ENCODE results near the gene HOXB4. TPM values are rescaled to one million over a fixed set of nuclear protein-coding genes. Genes with fewer than 3 reads are reported as not detected.

Gene HOXB4
- total and polyA plus RNA-seq, 10 of the 15 experiments (the other 5 are each of a cell fraction or from before 2014, with no cell fraction given), result 0.35 to 5.8 (median 3.0) TPM

- no peaks in the 10 kb centered on the region for H3K27me3 ChIP-seq (replicated peaks in 1 of 2; ENCODE audit: control insufficient read depth in 2 of 2, insufficient read depth in 2 of 2, low read length in 1 of 2)
- no peaks in the 10 kb centered on the region for H3K9me3 ChIP-seq (replicated peaks; ENCODE audit: control insufficient read depth, insufficient read depth, low read length)
- DNase-seq (ENCODE audit: low read depth, low spot score), result no peak
- intact Hi-C loops (cut with micrococcal nuclease; ENCODE audit: unreplicated experiment) (no loop called here), in situ Hi-C loops (cut with MboI) (no loop called here)
- WGBS (ENCODE audit: insufficient coverage, insufficient replicate concordance, low lambda C conversion rate, missing lambda C conversion rate), result 64% methylated on average over 6 of the region's 6 CpGs
- no peak overlapping the region for H3K9ac ChIP-seq (ENCODE audit: control insufficient read depth, insufficient read depth, low read length)
- no peak overlapping the region for H3K4me2 ChIP-seq (ENCODE audit: control insufficient read depth, insufficient read depth)
- SMC1A ChIA-PET (ENCODE audit: uncharacterized antibody, unreplicated experiment), result interaction anchor here (1.1 to 3.3 kb wide), 4 partner anchors 11 to 117 kb away, joined by 3 to 11 read pairs (median 4); no protein-coding TSS in a partner anchor
- H3K27ac ChIP-seq (ENCODE audit: control insufficient read depth, insufficient read depth), result no peak overlapping the region
- TF ChIP-seq BCLAF1 (IDR thresholded peaks at IDR 0.05), result no peak
- POLR2A ChIA-PET, result no interaction called here
- no peak overlapping the region for H3K4me3 ChIP-seq
- ATAC-seq, result no peak
- H3K4me1 ChIP-seq (ENCODE audit: control insufficient read depth, insufficient read depth, low read length), result no peaks in the 10 kb centered on the region
- H3K36me3 ChIP-seq (ENCODE audit: control insufficient read depth in 2 of 2, insufficient read depth in 2 of 2, low read length in 1 of 2), result no peaks in the 10 kb centered on the region; a peak in 1 of 4 replicates
- no peak for FAIRE-seq
- no peak overlapping the region for H2AFZ ChIP-seq (ENCODE audit: control insufficient read depth, low read depth, low read length)
- no peaks in the 10 kb centered on the region for H3K79me2 ChIP-seq (ENCODE audit: control insufficient read depth, insufficient read depth, low read length)
- no TSS peak for BruUV-seq (replicated peaks)
- CTCF ChIA-PET, result interaction anchor here (1.3 kb wide), 1 partner anchor 71 kb away, joined by 4 read pairs; no protein-coding TSS in a partner anchor
- RAD21 ChIA-PET (ENCODE audit: unreplicated experiment), result no interaction called here
- no peaks in the 10 kb centered on the region for H4K20me1 ChIP-seq (ENCODE audit: control insufficient read depth, insufficient read depth)
These were observed 14.7 kb downstream of the HOXB4 start for GRCh38 chr17:48563385-48563838.

GRCh38 chr17:48562934-48563333, 15.2 kb downstream of the HOXB4 start:
- ChIA-PET SMC1A (ENCODE audit: uncharacterized antibody, unreplicated experiment) (interaction anchor here (0.8 to 3.3 kb wide), 6 partner anchors 12 to 116 kb away, joined by 3 to 11 read pairs (median 4); no protein-coding TSS in a partner anchor), RAD21 (ENCODE audit: unreplicated experiment) (no interaction called here), CTCF (interaction anchor here (0.6 to 1.8 kb wide), 5 partner anchors 29 to 200 kb away, joined by 3 to 9 read pairs (median 3); no protein-coding TSS in a partner anchor), POLR2A (interaction anchor here (0.6 to 1.4 kb wide), 2 partner anchors 47 to 469 kb away, joined by 6 to 7 read pairs; no protein-coding TSS in a partner anchor)
- Histone ChIP-seq H3K27me3 (replicated peaks in 1 of 2; ENCODE audit: control insufficient read depth in 2 of 2, insufficient read depth in 2 of 2, low read length in 1 of 2) (no peaks in the 10 kb centered on the region), H3K4me1 (ENCODE audit: control insufficient read depth, insufficient read depth, low read length) (no peaks in the 10 kb centered on the region), H3K4me3 (no peak overlapping the region), H3K9me3 (replicated peaks; ENCODE audit: control insufficient read depth, insufficient read depth, low read length) (no peaks in the 10 kb centered on the region), H4K20me1 (ENCODE audit: control insufficient read depth, insufficient read depth) (no peaks in the 10 kb centered on the region), H3K36me3 (ENCODE audit: control insufficient read depth in 2 of 2, insufficient read depth in 2 of 2, low read length in 1 of 2) (no peaks in the 10 kb centered on the region; a peak in 1 of 4 replicates), H3K27ac (ENCODE audit: control insufficient read depth, insufficient read depth) (no peak overlapping the region), H3K79me2 (ENCODE audit: control insufficient read depth, insufficient read depth, low read length) (no peaks in the 10 kb centered on the region), H3K9ac (ENCODE audit: control insufficient read depth, insufficient read depth, low read length) (no peak overlapping the region), H3K4me2 (ENCODE audit: control insufficient read depth, insufficient read depth) (no peak overlapping the region), H2AFZ (ENCODE audit: control insufficient read depth, low read depth, low read length) (no peak overlapping the region)
- 58% methylated on average over 5 of the region's 5 CpGs for WGBS (ENCODE audit: insufficient coverage, insufficient replicate concordance, low lambda C conversion rate, missing lambda C conversion rate)
- DNase-seq (ENCODE audit: low read depth, low spot score) (no peak), FAIRE-seq (no peak), ATAC-seq (no peak)
- in situ Hi-C loops (cut with MboI), result no loop called here
- BruUV-seq (replicated peaks), result no TSS peak
- intact Hi-C loops (cut with micrococcal nuclease; ENCODE audit: unreplicated experiment), result no loop called here
- TF ChIP-seq ZBED1 (IDR thresholded peaks at IDR 0.05; ENCODE audit: borderline replicate concordance), result no peak

Data from GM12878 (cell line).